ENCODE results near the gene CDH15.

The CDH15 gene

GRCh38 chr16:89171216-89172170, at the start of gene CDH15:
CDH15 (plus strand) TSS chr16:89171748; CDS start chr16:89171832, 84 bp downstream.
- Histone ChIP-seq H3K27ac (no peak within 1 kb of the TSS), H3K4me3 (peak within 1 kb of the TSS; percentile 65)
- TF ChIP-seq CTCF (IDR thresholded peaks at IDR 0.05) = no peak
- no peak for DNase-seq (ENCODE audit: low spot score)

GRCh38 chr16:89122322-89122851, 49.2 kb upstream of the CDH15 start:
- no peak for DNase-seq (ENCODE audit: low spot score)
- no peak overlapping the region for H3K4me3 ChIP-seq
- no peak overlapping the region for H3K27ac ChIP-seq
- TF ChIP-seq CTCF (IDR thresholded peaks at IDR 0.05) = no peak

GRCh38 chr16:89123001-89123830, 48.3 kb upstream of the CDH15 start:
- Histone ChIP-seq H3K27ac (no peak overlapping the region), H3K4me3 (no peak overlapping the region)
- DNase-seq (ENCODE audit: low spot score) = no peak
- no peak for TF ChIP-seq CTCF (IDR thresholded peaks at IDR 0.05)

GRCh38 chr16:89123831-89124100, 47.8 kb upstream of the CDH15 start:
- DNase-seq (ENCODE audit: low spot score) = no peak
- no peak for TF ChIP-seq CTCF (IDR thresholded peaks at IDR 0.05)
- no peak overlapping the region for H3K27ac ChIP-seq
- no peak overlapping the region for H3K4me3 ChIP-seq

GRCh38 chr16:89129378-89129777, 42.2 kb upstream of the CDH15 start:
- DNase-seq (ENCODE audit: low spot score) = no peak
- TF ChIP-seq CTCF (IDR thresholded peaks at IDR 0.05) = no peak
- no peak overlapping the region for H3K4me3 ChIP-seq
- no peak overlapping the region for H3K27ac ChIP-seq

- Histone ChIP-seq H3K27ac (no peak overlapping the region), H3K4me3 (no peak overlapping the region)
- no peak for DNase-seq (ENCODE audit: low spot score)
- no peak for TF ChIP-seq CTCF (IDR thresholded peaks at IDR 0.05)
Measured at GRCh38 chr16:89130448-89130847, 41.1 kb upstream of the CDH15 start.
